Prostate gland (tissue), 2 donors: ENCODE results near the gene MAD1L1.

Source experiments
- CTCF ChIP-seq, 4 experiments: fragments of 200-600 bp in 2 of 4; fragments of 450-650 bp in 2 of 4; sonication (generic) in 2 of 4; IDR thresholded peaks; 1 replicate in 3 of 4; 2 replicates in 1 of 4; pipeline ENCODE4 v1.5.1; 2016 to 2019; ENCODE audit warnings: antibody characterized with exemption in 4 of 4, mild to moderate bottlenecking in 2 of 4, moderate library complexity in 2 of 4
- POLR2A ChIP-seq: fragments of 450-650 bp; IDR thresholded peaks from one replicate; pipeline ENCODE4 v1.6.1; 2016; ENCODE audit warnings: antibody characterized with exemption, mild to moderate bottlenecking

GRCh38 chr7:2264158-2264557 lies 31.4 kb upstream of the MAD1L1 start:
- TF ChIP-seq POLR2A (no peak), CTCF (IDR thresholded peaks at IDR 0.05) (no peak)
